NCI-H2107 treated with DMSO at 0.1 percent for 48 hours (cell line): ENCODE measurements around the gene METRN.

ENCODE experiments used
- DNase-seq: peaks from one replicate; lab custom pipeline; 2025; ENCODE audit not compliant: unreplicated experiment; lab: John Stamatoyannopoulos, UW

The METRN gene

DNA sequence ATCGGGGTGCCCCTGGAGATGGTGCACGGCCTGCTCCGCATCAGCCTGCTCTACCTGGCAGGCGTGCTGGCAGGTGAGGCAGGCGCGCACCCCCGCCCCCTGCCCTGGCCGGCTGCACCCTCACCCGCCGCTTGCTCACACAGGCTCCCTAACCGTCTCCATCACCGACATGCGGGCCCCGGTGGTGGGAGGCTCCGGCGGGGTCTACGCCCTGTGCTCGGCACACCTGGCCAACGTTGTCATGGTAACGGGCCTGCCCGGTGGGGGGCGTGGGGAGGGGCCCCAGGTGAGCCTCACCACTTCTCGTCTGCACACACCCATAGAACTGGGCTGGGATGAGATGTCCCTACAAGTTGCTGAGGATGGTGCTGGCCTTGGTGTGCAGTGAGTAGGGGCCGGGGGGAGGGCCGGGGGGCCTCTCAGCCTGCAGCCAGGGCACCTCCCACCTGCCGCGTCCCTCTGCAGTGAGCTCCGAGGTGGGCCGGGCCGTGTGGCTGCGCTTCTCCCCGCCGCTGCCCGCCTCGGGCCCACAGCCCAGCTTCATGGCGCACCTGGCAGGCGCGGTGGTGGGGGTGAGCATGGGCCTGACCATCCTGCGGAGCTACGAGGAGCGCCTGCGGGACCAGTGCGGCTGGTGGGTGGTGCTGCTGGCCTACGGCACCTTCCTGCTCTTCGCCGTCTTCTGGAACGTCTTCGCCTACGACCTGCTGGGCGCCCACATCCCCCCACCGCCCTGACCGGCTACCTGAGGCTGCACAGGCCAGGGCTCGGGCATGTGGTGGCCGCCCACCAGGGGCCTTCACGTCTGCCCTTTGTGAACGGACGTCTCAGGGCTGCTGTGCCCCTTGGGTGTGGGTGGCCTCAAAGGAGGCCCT lies 37.4 kb upstream of the METRN start:
- DNase-seq, result peak; percentile 53

GRCh38 chr16:678209-678857 lies 36.6 kb upstream of the METRN start:
- no peak for DNase-seq

DNA sequence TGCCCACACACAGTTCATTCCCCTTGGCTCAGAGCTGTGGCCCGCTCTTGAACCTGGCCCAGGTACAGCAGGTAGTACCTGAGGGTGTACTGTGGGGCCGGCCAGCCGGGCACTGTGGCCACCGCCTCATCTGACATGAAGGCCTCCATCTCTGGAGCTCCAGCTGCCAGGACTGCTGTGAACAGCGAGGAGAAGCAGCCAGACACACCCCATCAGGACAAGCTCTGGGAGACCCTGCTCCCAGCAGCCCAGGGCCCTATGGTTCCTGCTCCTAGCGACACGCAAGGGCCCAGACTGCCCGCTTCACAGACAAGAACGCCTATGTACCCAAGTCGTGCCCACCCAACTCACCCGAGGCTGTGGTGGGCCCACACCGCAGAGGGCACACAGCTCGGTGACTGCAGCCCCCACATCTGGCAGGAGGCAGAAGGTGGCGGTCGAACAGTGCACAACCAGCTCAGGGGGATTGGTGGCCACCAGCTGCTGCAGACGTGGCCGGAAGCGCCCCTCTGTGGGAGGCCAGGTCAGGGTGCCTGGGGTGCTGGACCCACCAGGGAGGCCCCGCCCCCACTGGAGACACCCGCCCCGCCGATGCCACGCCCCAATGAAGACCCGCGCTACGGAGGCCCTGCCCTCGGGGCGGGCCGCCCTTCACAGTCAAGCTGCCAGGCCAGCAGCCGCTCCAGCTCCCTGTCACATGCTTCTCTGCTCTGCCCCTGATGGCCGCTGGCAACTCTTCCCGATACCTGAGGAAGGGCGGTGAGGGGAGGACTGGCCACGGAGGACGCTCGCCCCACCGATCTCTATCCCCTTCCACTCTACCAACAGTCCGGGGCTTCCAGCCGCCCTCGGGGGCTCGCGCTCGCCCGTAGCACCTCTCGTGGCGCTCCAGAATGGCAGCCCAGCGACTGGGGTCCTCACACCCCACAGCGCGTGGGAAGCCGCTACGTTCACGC lies 35.8 kb upstream of the METRN start:
- DNase-seq, result no peak

DNA sequence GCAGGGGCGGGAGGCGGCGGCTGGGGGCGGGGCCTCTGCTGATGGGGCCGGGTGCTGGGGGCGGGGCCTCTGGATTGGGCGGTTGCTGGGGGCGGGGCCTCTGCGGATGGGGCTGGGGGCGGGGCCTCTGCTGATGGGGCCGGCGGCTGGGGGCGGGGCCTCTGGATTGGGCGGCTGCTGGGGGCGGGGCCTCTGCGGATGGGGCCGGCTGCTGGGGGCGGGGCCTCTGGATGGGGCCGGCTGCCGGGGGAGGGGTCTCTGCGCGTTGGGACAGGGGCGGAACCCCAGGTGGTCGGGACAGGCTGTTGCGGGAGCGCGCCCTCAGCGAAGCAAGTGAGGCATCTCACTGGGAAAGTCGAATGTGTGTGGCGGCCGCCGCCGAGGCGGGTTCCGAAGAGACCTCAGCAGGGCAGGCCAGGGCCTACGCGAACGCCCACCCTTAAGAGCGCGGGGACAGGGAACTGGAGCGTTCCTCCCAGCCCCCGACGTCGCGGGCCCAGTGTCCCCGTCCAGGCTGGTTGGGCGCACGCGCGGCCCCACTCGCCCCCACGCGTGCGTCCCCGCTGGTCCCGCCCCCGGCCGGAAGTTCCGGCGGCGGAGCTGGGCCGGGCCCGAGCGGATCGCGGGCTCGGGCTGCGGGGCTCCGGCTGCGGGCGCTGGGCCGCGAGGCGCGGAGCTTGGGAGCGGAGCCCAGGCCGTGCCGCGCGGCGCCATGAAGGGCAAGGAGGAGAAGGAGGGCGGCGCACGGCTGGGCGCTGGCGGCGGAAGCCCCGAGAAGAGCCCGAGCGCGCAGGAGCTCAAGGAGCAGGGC lies 34.9 kb upstream of the METRN start, which contains the start of gene STUB1:
Gene STUB1, plus strand, starts transcription at position 597 of the 811 bp plus-strand sequence. Its CDS starts 116 bp downstream, at position 713.
- peak; percentile 43 for DNase-seq

DNA sequence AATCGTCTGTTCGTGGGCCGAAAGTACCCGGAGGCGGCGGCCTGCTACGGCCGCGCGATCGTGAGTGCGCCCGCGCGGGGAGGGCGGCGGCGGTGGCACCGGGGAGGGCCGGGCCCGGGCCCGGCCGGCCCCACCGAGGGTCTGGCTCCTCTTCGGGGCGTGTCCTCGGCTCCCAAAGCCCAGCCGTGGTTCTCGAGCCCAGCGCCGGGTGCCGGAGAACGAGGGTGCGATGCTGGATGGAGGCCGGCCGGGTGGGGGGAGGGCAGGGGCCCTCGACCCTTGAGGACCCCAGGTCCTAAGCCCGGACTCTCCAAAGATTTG lies 34.3 kb upstream of the METRN start:
- DNase-seq, result no peak

DNA sequence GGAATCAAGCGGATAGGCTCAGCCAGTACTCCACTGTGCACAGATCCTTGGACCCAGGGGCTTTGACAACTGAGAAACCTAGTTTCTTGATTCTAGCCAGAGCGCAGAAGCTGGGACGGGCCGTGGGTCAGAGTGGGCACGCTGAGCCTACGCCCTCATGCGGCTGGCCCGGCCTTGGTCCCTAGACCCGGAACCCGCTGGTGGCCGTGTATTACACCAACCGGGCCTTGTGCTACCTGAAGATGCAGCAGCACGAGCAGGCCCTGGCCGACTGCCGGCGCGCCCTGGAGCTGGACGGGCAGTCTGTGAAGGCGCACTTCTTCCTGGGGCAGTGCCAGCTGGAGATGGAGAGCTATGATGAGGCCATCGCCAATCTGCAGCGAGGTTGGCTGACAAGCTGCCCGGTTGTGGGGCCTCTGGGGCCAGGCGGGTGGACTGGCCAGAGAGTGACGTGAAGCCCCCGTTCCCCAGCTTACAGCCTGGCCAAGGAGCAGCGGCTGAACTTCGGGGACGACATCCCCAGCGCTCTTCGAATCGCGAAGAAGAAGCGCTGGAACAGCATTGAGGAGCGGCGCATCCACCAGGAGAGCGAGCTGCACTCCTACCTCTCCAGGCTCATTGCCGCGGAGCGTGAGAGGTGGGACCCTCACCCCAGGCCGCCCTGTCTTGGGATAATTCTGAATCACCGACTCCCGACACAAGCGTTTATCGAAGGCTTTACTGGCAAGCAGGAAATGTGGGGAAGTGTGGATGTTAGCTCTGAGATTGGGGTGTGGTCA lies 33.8 kb upstream of the METRN start:
- no peak for DNase-seq

GRCh38 chr16:681746-682427 lies 33.0 kb upstream of the METRN start:
- DNase-seq, result no peak

- no peak for DNase-seq
Measured at GRCh38 chr16:682493-683395, 32.2 kb upstream of the METRN start.

GRCh38 chr16:683396-684070 lies 31.4 kb upstream of the METRN start:
- DNase-seq, result no peak

DNA sequence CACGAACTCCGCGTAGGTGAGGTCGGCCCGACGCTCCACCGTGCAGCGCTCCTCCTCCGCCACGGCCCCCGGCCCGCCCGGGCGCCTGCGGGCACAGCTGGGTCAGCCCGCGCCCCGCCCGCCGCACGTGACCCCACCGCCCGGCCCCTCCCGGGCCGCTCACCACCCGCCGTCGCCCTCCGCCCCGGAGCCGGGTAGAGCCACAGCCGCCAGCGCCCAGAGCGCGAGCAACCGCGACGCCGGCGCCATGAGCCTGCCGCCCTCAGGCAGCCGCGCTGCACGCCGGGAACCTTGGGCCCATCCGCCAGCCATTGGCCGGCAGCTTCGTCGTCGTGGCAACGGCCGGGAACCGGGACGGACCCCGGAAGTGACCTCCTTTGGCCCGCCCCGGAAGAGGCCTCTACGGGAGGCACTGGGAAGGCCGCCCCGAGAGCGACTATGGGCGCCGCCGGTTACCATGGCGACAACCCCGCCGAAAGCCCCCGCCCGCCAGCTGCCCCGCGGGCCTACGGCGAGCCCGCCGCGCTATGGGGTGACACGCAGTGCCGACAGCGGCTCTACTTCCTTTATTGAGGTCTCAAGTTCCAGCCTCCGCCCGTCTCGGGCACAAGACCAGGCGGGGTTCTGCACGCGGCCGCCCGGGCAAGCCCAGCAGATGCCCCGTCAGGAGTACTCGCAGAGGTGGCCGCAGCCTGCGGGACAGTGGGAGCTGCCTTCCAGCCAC lies 30.7 kb upstream of the METRN start, which contains the start of gene JMJD8:
Gene JMJD8, minus strand, starts transcription at position 264 of the 724 bp plus-strand sequence. Its CDS starts 15 bp downstream, at position 249.
- peak; percentile 83 for DNase-seq

GRCh38 chr16:684961-685696 lies 29.8 kb upstream of the METRN start:
- DNase-seq, result peak; percentile 78

GRCh38 chr16:685967-686366 lies 29.0 kb upstream of the METRN start:
- DNase-seq, result no peak

DNA sequence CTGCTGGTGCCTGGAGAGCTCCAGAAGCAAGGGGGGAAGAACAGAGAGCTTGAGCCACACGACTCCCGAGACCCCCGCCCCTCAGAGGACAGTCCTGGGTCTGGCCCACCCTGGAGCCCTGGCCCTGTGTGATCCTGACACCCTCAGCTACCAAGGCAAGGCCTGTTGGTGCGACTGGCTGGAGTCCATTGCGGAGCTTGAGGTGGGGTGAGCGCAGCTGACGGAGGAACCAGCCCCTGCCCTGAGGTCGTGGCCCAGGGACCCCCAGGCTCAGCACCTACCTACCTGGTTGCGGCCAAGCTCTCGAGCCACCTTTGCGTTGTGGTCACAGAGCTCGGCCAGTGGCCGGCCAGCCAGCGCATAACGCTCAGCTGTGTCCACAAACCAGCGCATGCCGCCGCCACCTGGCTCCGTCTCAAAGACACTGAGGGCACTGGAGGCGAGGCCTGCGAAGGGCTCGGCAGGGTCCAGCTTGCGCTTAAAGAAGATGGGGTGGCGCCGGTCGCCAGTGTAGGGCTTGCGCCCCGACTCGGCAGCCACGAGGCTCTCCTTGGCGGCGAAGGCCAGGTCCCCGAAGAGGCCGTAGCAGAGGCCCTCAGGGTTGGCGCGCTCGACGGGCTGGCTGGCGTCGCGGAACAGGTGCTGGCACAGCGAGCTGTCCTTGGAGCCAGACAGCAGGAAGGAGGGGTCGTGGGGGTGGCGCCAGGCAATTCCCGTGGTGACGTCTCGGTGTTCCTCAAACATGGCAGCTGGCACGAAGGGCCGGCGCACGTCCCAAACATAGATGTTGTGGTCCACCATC lies 28.3 kb upstream of the METRN start:
- no peak for DNase-seq

DNA sequence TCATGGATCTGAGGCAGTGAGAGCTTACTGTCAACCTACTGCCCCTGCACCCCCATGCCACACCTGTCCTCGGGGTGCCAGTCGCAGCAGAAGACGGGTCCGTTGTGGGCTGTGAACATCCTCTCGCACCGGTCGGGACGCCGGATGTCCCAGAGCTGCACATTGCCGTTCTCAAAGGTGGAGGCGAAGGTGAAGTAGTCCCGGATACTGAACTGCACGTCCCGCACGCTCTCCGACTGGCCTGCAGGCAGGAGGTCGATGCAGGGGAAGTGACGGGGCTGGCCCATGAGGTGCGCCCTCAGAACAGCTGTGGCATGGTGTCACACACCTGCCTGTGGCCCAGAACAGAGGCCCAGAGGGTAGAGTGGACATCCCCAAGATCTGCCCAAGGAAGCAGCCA lies 27.4 kb upstream of the METRN start:
- no peak for DNase-seq

GRCh38 chr16:689175-689897 lies 25.6 kb upstream of the METRN start:
- DNase-seq, result no peak
